Nephron (organoid): ENCODE measurements around the gene ARHGAP22.

ENCODE experiments used
- H3K27ac Mint-ChIP-seq, 3 experiments: 2 replicates each; pipeline ENCODE4 v1.8.0; 2020; ENCODE audit warnings: mixed read lengths in 3 of 3, mild to moderate bottlenecking in 2 of 3, moderate library complexity in 1 of 3
- H3K27me3 Mint-ChIP-seq: 2 replicates; pipeline ENCODE4 v1.8.0; 2021; ENCODE audit warnings: low read depth, mild to moderate bottlenecking, moderate library complexity, mixed read lengths
- H3K36me3 Mint-ChIP-seq: 2 replicates; pipeline ENCODE4 v1.8.0; 2020; ENCODE audit warnings: low read depth, mixed read lengths
- H3K4me1 Mint-ChIP-seq: 2 replicates; pipeline ENCODE4 v1.8.0; 2020; ENCODE audit warnings: mixed read lengths
- H3K4me3 Mint-ChIP-seq, 3 experiments: 2 replicates each; pipeline ENCODE4 v1.8.0; 2020; ENCODE audit warnings: mild to moderate bottlenecking in 3 of 3, mixed read lengths in 3 of 3, moderate library complexity in 2 of 3
- H3K9me3 Mint-ChIP-seq: 2 replicates; pipeline ENCODE4 v1.8.0; 2020; ENCODE audit warnings: mixed read lengths
- CTCF ChIP-seq, 3 experiments: fragments of 200-600 bp; sonication (generic); IDR thresholded peaks; one replicate each; pipeline ENCODE4 v1.5.0; 2021; ENCODE audit warnings: antibody characterized with exemption in 3 of 3; ENCODE audit not compliant: unreplicated experiment in 3 of 3

The ARHGAP22 gene

GRCh38 chr10:48466611-48467240 is 138.1 kb downstream of the ARHGAP22 start:
- Mint-ChIP-seq H3K9me3 (no peaks in the 10 kb centered on the region), H3K36me3 (no peaks in the 10 kb centered on the region), H3K27me3 (no peaks in the 10 kb centered on the region), H3K4me3 (no peak overlapping the region), H3K27ac (peak overlapping the region in 2 of 3 experiments; percentile 30 to 77), H3K4me1 (peaks cover 50% of the 10 kb centered on the region)
- no peak for TF ChIP-seq CTCF (IDR thresholded peaks at IDR 0.05; ENCODE audit: unreplicated experiment in 3 of 3)

- no peaks in the 10 kb centered on the region for H3K27me3 Mint-ChIP-seq
- H3K4me1 Mint-ChIP-seq: peaks cover 50% of the 10 kb centered on the region
- no peaks in the 10 kb centered on the region for H3K36me3 Mint-ChIP-seq
- no peak overlapping the region for H3K4me3 Mint-ChIP-seq
- no peak for TF ChIP-seq CTCF (IDR thresholded peaks at IDR 0.05; ENCODE audit: unreplicated experiment in 3 of 3)
- peak overlapping the region in 2 of 3 experiments; percentile 56 to 76 for H3K27ac Mint-ChIP-seq
- H3K9me3 Mint-ChIP-seq: no peaks in the 10 kb centered on the region
Observed at GRCh38 chr10:48465860-48466521, 138.9 kb downstream of the ARHGAP22 start.

GRCh38 chr10:48464871-48465736 is 139.8 kb downstream of the ARHGAP22 start:
- no peak overlapping the region for H3K4me3 Mint-ChIP-seq
- TF ChIP-seq CTCF (IDR thresholded peaks at IDR 0.05; ENCODE audit: unreplicated experiment in 3 of 3): no peak

GRCh38 chr10:48464121-48464870 is 140.6 kb downstream of the ARHGAP22 start:
- H3K4me3 Mint-ChIP-seq: peak overlapping the region in 1 of 3 experiments; percentile 2
- H3K4me1 Mint-ChIP-seq: peaks cover 41% of the 10 kb centered on the region
- H3K9me3 Mint-ChIP-seq: no peaks in the 10 kb centered on the region
- TF ChIP-seq CTCF (IDR thresholded peaks at IDR 0.05; ENCODE audit: unreplicated experiment in 3 of 3): no peak
- peak overlapping the region; percentile 62 to 89 (median 81) for H3K27ac Mint-ChIP-seq
- H3K36me3 Mint-ChIP-seq: no peaks in the 10 kb centered on the region
- H3K27me3 Mint-ChIP-seq: peaks cover 4% of the 10 kb centered on the region

More at GRCh38 chr10:48464871-48465736, 139.8 kb downstream of the ARHGAP22 start:
- Mint-ChIP-seq H3K9me3 (no peaks in the 10 kb centered on the region), H3K4me1 (peaks cover 49% of the 10 kb centered on the region), H3K27ac (peak overlapping the region in 2 of 3 experiments; percentile 56 to 76), H3K27me3 (no peaks in the 10 kb centered on the region), H3K36me3 (no peaks in the 10 kb centered on the region)

GRCh38 chr10:48463318-48464003 is 141.4 kb downstream of the ARHGAP22 start:
- Mint-ChIP-seq H3K4me3 (no peak overlapping the region), H3K4me1 (peaks cover 41% of the 10 kb centered on the region), H3K27ac (peak overlapping the region; percentile 62 to 89 (median 81)), H3K27me3 (peaks cover 4% of the 10 kb centered on the region), H3K36me3 (no peaks in the 10 kb centered on the region), H3K9me3 (no peaks in the 10 kb centered on the region)
- no peak for TF ChIP-seq CTCF (IDR thresholded peaks at IDR 0.05; ENCODE audit: unreplicated experiment in 3 of 3)
